H1 (cell line): Measurements from ENCODE around the gene INTS15. TPM values are rescaled to one million over a fixed set of nuclear protein-coding genes. Genes with fewer than 3 reads are reported as not detected.

ENCODE experiments used
- CTCF ChIA-PET: fragments of 300-600 bp; sonication (Branson Sonifier 250); formaldehyde crosslinking; loops from one replicate; lab custom pipeline; 2021; ENCODE audit not compliant: partially characterized antibody; lab: Charles Lee
- POLR2A ChIA-PET: fragments of 300-600 bp; sonication (Branson Sonifier 250); formaldehyde crosslinking; loops from one replicate; lab custom pipeline; 2021; ENCODE audit warnings: inconsistent platforms; ENCODE audit not compliant: partially characterized antibody; lab: Charles Lee
- DNase-seq, 2 experiments: peaks; one replicate each; pipeline versions ENCODE4 v3.0.0 to v3.0.0-alpha.2; 2010 to 2022; ENCODE audit warnings: low spot score in 2 of 2, low read depth in 1 of 2, mixed read lengths in 1 of 2
- FAIRE-seq: peaks from 2 replicates; lab custom pipeline; 2011; peaks lifted over from hg19 to GRCh38; lab: Jason Lieb, UNC
- H2AFZ ChIP-seq: 2 replicates; pipeline ENCODE4 v1.8.1; 2012; ENCODE audit warnings: low read length, inconsistent platforms
- H2AK5ac ChIP-seq: 2 replicates; pipeline ENCODE4 v1.6.1; 2013; ENCODE audit warnings: low read depth, low read length
- H2BK120ac ChIP-seq: replicated peaks from 2 replicates; pipeline ENCODE3; 2013; ENCODE audit warnings: low read depth, low read length, inconsistent platforms
- H2BK12ac ChIP-seq: 2 replicates; pipeline ENCODE4 v1.6.1; 2013; ENCODE audit warnings: low read depth, low read length
- H2BK15ac ChIP-seq: 2 replicates; pipeline ENCODE4 v1.6.1; 2013; ENCODE audit warnings: low read length
- H2BK20ac ChIP-seq: 2 replicates; pipeline ENCODE4 v1.6.1; 2013; ENCODE audit warnings: low read length
- H2BK5ac ChIP-seq: 2 replicates; pipeline ENCODE4 v1.6.1; 2013; ENCODE audit warnings: low read depth, low read length
- H3K14ac ChIP-seq: 2 replicates; pipeline ENCODE4 v1.6.1; 2013; ENCODE audit warnings: inconsistent platforms; ENCODE audit not compliant: insufficient read length
- H3K18ac ChIP-seq: 2 replicates; pipeline ENCODE4 v1.6.1; 2013; ENCODE audit warnings: low read length; ENCODE audit errors: extremely low read depth
- H3K23ac ChIP-seq: 2 replicates; pipeline ENCODE4 v1.6.1; 2013; ENCODE audit warnings: inconsistent platforms; ENCODE audit not compliant: insufficient read length
- H3K23me2 ChIP-seq: 2 replicates; pipeline ENCODE4 v1.6.1; 2013; ENCODE audit warnings: low read depth, low read length
- H3K27ac ChIP-seq: 2 replicates; pipeline ENCODE4 v1.6.1; 2011; ENCODE audit warnings: low read depth, low read length, inconsistent platforms
- H3K27me3 ChIP-seq, 4 experiments: replicated peaks in 1 of 4; 1 replicate in 1 of 4; 2 replicates in 3 of 4; pipeline versions ENCODE4 v1.6.1 to v1.8.1; 2011 to 2013; ENCODE audit warnings: low read length in 3 of 4, mild to moderate bottlenecking in 3 of 4, inconsistent platforms in 2 of 4, mixed read lengths in 2 of 4, moderate library complexity in 1 of 4; ENCODE audit not compliant: control insufficient read depth in 3 of 4, insufficient read depth in 3 of 4; ENCODE audit errors: extremely low read depth in 1 of 4
- H3K36me3 ChIP-seq, 4 experiments: 2 replicates each; pipeline versions ENCODE4 v1.6.1 to v1.8.1; 2011 to 2013; ENCODE audit warnings: mild to moderate bottlenecking in 4 of 4, low read length in 3 of 4, moderate library complexity in 2 of 4, control low read depth in 1 of 4, inconsistent platforms in 1 of 4; ENCODE audit not compliant: insufficient read depth in 4 of 4, control insufficient read depth in 2 of 4
- H3K4ac ChIP-seq: replicated peaks from 2 replicates; pipeline ENCODE3; 2013; ENCODE audit warnings: low read length, low read depth, mixed read lengths, inconsistent platforms; ENCODE audit not compliant: insufficient read length
- H3K4me1 ChIP-seq, 4 experiments: replicated peaks in 1 of 4; 1 replicate in 1 of 4; 2 replicates in 3 of 4; pipeline versions ENCODE4 v1.6.1 to v1.8.1; 2011 to 2013; ENCODE audit warnings: low read length in 3 of 4, inconsistent platforms in 2 of 4, mixed read lengths in 1 of 4; ENCODE audit not compliant: insufficient read depth in 4 of 4, control insufficient read depth in 3 of 4
- H3K4me2 ChIP-seq, 2 experiments: 2 replicates each; pipeline versions ENCODE4 v1.6.1 to v1.8.1; 2011 to 2013; ENCODE audit warnings: low read depth in 2 of 2, low read length in 2 of 2, control low read depth in 1 of 2, inconsistent platforms in 1 of 2, mild to moderate bottlenecking in 1 of 2; ENCODE audit not compliant: insufficient read depth in 1 of 2
- H3K4me3 ChIP-seq, 4 experiments: fragments of 200-600, 300-600 bp in 1 of 4; sonication (generic), shearing (Covaris generic), sonication (Bioruptor Twin) in 1 of 4; 2 replicates each; pipeline versions ENCODE4 v1.5.1 to v1.8.1; 2011 to 2016; ENCODE audit warnings: low read length in 4 of 4, low read depth in 3 of 4, control low read depth in 2 of 4, inconsistent platforms in 2 of 4, mild to moderate bottlenecking in 2 of 4, mixed read lengths in 1 of 4, moderate library complexity in 1 of 4; ENCODE audit not compliant: insufficient read depth in 2 of 4; ENCODE audit errors: extremely low read depth in 1 of 4
- H3K56ac ChIP-seq: replicated peaks from 2 replicates; pipeline ENCODE3; 2013; ENCODE audit warnings: low read depth, mild to moderate bottlenecking, mixed read lengths, low read length, inconsistent platforms; ENCODE audit not compliant: insufficient read length
- H3K79me1 ChIP-seq: 2 replicates; pipeline ENCODE4 v1.6.1; 2013; ENCODE audit warnings: low read depth, low read length, control low read depth
- H3K79me2 ChIP-seq, 2 experiments: 2 replicates each; pipeline versions ENCODE4 v1.6.1 to v1.8.1; 2012 to 2013; ENCODE audit warnings: low read length in 2 of 2, mild to moderate bottlenecking in 2 of 2, inconsistent platforms in 1 of 2; ENCODE audit not compliant: insufficient read depth in 2 of 2, control insufficient read depth in 1 of 2
- H3K9ac ChIP-seq, 4 experiments: replicated peaks in 1 of 4; 1 replicate in 1 of 4; 2 replicates in 3 of 4; pipeline versions ENCODE4 v1.6.1 to v1.8.1; 2011 to 2013; ENCODE audit warnings: low read depth in 3 of 4, low read length in 3 of 4, control low read depth in 2 of 4, mild to moderate bottlenecking in 2 of 4, moderate library complexity in 2 of 4, inconsistent platforms in 1 of 4; ENCODE audit errors: extremely low read depth in 1 of 4
- H3K9me3 ChIP-seq, 2 experiments: 2 replicates each; pipeline versions ENCODE4 v1.6.1 to v1.8.1; 2012 to 2013; ENCODE audit warnings: mild to moderate bottlenecking in 2 of 2, moderate library complexity in 2 of 2, control low read depth in 1 of 2, inconsistent platforms in 1 of 2, low read depth in 1 of 2, low read length in 1 of 2, mixed read lengths in 1 of 2; ENCODE audit not compliant: insufficient read depth in 2 of 2
- H4K20me1 ChIP-seq, 2 experiments: replicated peaks in 1 of 2; 2 replicates each; pipeline versions ENCODE3 to v1.8.1; 2011 to 2013; ENCODE audit warnings: inconsistent platforms in 2 of 2, low read length in 2 of 2, mild to moderate bottlenecking in 1 of 2; ENCODE audit not compliant: insufficient read depth in 2 of 2, control insufficient read depth in 1 of 2
- H4K5ac ChIP-seq: 2 replicates; pipeline ENCODE4 v1.6.1; 2013; ENCODE audit warnings: low read length, low read depth, mixed read lengths, inconsistent platforms; ENCODE audit not compliant: insufficient read length
- H4K8ac ChIP-seq: 2 replicates; pipeline ENCODE4 v1.8.0; 2013; ENCODE audit warnings: mild to moderate bottlenecking, moderate library complexity, low read length, inconsistent platforms; ENCODE audit not compliant: insufficient read depth; ENCODE audit errors: extremely low read depth
- H4K91ac ChIP-seq: replicated peaks from 2 replicates; pipeline ENCODE3; 2013; ENCODE audit warnings: low read length, mixed read lengths, inconsistent platforms; ENCODE audit not compliant: insufficient read length
- CHD1 ChIP-seq: IDR thresholded peaks from 2 replicates; pipeline ENCODE4 v1.6.1; 2012; ENCODE audit warnings: low read depth, low read length, improper control_type of control experiment
- SP4 ChIP-seq: IDR thresholded peaks from 2 replicates; pipeline ENCODE4 v1.6.1; 2012; ENCODE audit warnings: low read length, inconsistent platforms
- SUZ12 ChIP-seq: fragments of 200-600 bp; sonication (generic); IDR thresholded peaks from 2 replicates; pipeline ENCODE4 v1.6.1; 2012; ENCODE audit warnings: mild to moderate bottlenecking, inconsistent platforms, low read length, moderate library complexity, mixed read lengths
- WGBS, 2 experiments: shearing (Covaris generic) in 1 of 2; methylation state at CpG; one replicate each; pipeline versions ENCODE4 v1.1.6 to v1.1.7; 2013 to 2015; ENCODE audit warnings: low lambda C conversion rate in 2 of 2, mixed read lengths in 2 of 2, inconsistent platforms in 1 of 2, low coverage in 1 of 2, missing lambda C conversion rate in 1 of 2; ENCODE audit not compliant: insufficient replicate concordance in 2 of 2, insufficient coverage in 1 of 2, insufficient read length in 1 of 2; ENCODE audit errors: extremely low coverage in 1 of 2, missing lambda C conversion rate in 1 of 2; 5-methylcytosine and 5-hydroxymethylcytosine counted together
- polyA plus RNA-seq, 7 experiments: library from polyadenylated mRNA; depleted of rRNA in 3 of 7; stranded (reverse) in 5 of 7; unstranded in 2 of 7; fragments of >200 nt in 5 of 7; fragments of 200-250 nt in 2 of 7; gene quantifications; 1 replicate in 5 of 7; 2 replicates in 1 of 7; 4 replicates in 1 of 7; pipeline versions ENCODE4 v1.2.1 to v1.2.3, GENCODE V29; 2011 to 2013; ENCODE audit warnings: missing spikeins in 2 of 7, mixed read lengths in 2 of 7
- total RNA-seq: library from RNA; stranded (reverse); fragmentation: NEBNext Ultra II Directional; extraction: Animal tissue kit (Norgen Biotek cat#: 25700); gene quantifications from 2 replicates; pipeline ENCODE4 v1.2.1, GENCODE V29; 2021
- TF ChIP-seq, protein P1 (sequence below): IDR thresholded peaks from 2 replicates; pipeline ENCODE4 v1.6.1; 2012; ENCODE audit warnings: low read length, inconsistent platforms
- TF ChIP-seq, protein P2 (sequence below), 3 experiments: IDR thresholded peaks; 1 replicate in 2 of 3; 2 replicates in 1 of 3; pipeline versions ENCODE4 v1.5.1 to v1.6.1; 2011; ENCODE audit warnings: low read length in 3 of 3, mild to moderate bottlenecking in 3 of 3, inconsistent platforms in 2 of 3, low read depth in 1 of 3, moderate library complexity in 1 of 3; ENCODE audit not compliant: insufficient read depth in 1 of 3; ENCODE audit errors: control extremely low read depth in 1 of 3

Gene INTS15
- total and polyA plus RNA-seq, 2 of the 8 experiments (the other 6 are each of a cell fraction or from before 2014, with no cell fraction given): 23.0 to 25.7 TPM

DNA sequence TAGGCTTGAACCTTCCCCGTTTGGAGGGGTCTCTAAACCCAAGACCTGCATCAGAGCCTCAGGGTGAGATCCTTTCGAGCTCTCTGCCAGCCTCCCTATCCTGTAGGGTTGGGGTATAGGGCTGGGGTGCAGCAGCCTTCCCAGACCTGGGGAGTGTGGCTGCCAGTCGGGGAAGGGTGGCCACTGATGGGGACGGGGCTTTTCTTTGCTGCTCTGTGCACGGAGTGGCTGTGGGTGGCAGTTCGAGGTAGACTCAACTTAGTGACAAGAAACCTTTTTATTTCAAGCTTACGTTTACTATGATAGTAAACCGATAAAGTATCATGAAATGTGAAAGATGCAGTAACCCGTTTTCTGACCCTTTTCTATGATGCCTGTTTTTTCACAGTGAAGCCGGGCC, 60.3 kb downstream of the INTS15 start:
- H3K18ac ChIP-seq: no peak overlapping the region
- H3K36me3 ChIP-seq: peaks cover 0 to 30% (median 2%) of the 10 kb centered on the region in 4 experiments; a peak in 3 of 8 replicates
- H2BK120ac ChIP-seq: no peak overlapping the region
- no peak overlapping the region for H2BK12ac ChIP-seq
- ChIA-PET CTCF (interaction anchor here (0.6 to 1.7 kb wide), 3 partner anchors 9 to 57 kb away, joined by 3 to 6 read pairs (median 4); no protein-coding TSS in a partner anchor), POLR2A (interaction anchor here (0.8 to 1.5 kb wide), 2 partner anchors 9 to 16 kb away, joined by 3 to 7 read pairs; no protein-coding TSS in a partner anchor)
- no peaks in the 10 kb centered on the region for H3K79me2 ChIP-seq
- H3K23ac ChIP-seq: no peak overlapping the region
- no peak overlapping the region for H3K14ac ChIP-seq
- no peaks in the 10 kb centered on the region for H3K4me1 ChIP-seq
- H3K4me3 ChIP-seq: no peak overlapping the region
- H3K4me2 ChIP-seq: no peak overlapping the region
- H3K27me3 ChIP-seq: no peaks in the 10 kb centered on the region; a peak in 1 of 7 replicates
- TF ChIP-seq CHD1: no peak
- TF ChIP-seq, protein P1, sequence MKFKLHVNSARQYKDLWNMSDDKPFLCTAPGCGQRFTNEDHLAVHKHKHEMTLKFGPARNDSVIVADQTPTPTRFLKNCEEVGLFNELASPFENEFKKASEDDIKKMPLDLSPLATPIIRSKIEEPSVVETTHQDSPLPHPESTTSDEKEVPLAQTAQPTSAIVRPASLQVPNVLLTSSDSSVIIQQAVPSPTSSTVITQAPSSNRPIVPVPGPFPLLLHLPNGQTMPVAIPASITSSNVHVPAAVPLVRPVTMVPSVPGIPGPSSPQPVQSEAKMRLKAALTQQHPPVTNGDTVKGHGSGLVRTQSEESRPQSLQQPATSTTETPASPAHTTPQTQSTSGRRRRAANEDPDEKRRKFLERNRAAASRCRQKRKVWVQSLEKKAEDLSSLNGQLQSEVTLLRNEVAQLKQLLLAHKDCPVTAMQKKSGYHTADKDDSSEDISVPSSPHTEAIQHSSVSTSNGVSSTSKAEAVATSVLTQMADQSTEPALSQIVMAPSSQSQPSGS: no peak
- TF ChIP-seq, protein P2, sequence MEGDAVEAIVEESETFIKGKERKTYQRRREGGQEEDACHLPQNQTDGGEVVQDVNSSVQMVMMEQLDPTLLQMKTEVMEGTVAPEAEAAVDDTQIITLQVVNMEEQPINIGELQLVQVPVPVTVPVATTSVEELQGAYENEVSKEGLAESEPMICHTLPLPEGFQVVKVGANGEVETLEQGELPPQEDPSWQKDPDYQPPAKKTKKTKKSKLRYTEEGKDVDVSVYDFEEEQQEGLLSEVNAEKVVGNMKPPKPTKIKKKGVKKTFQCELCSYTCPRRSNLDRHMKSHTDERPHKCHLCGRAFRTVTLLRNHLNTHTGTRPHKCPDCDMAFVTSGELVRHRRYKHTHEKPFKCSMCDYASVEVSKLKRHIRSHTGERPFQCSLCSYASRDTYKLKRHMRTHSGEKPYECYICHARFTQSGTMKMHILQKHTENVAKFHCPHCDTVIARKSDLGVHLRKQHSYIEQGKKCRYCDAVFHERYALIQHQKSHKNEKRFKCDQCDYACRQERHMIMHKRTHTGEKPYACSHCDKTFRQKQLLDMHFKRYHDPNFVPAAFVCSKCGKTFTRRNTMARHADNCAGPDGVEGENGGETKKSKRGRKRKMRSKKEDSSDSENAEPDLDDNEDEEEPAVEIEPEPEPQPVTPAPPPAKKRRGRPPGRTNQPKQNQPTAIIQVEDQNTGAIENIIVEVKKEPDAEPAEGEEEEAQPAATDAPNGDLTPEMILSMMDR (IDR thresholded peaks at IDR 0.05; ENCODE audit: control extremely low read depth in 1 of 3, insufficient read depth in 1 of 3, low read depth in 1 of 3, low read length in 3 of 3): no peak
- no peak for TF ChIP-seq SP4
- no peak for TF ChIP-seq SUZ12
- TF ChIP-seq, all 59 proteins: peak for 0
- H2BK5ac ChIP-seq: no peak overlapping the region
- H3K27ac ChIP-seq: no peak overlapping the region
- no peak overlapping the region for H4K91ac ChIP-seq
- FAIRE-seq (no peak), DNase-seq (no peak)
- H4K20me1 ChIP-seq: peaks cover 0 to 2% of the 10 kb centered on the region in 2 experiments
- H2AK5ac ChIP-seq: no peak overlapping the region
- H2AFZ ChIP-seq: no peak overlapping the region
- H3K79me1 ChIP-seq: no peaks in the 10 kb centered on the region; the same call in 1 of the 2 replicates
- no peak overlapping the region for H3K9ac ChIP-seq
- 88% methylated on average over 10 of the region's 10 CpGs; no CpG with 5 or more reads in 1 of the 2 experiments for WGBS, 2 experiments
- no peak overlapping the region for H3K56ac ChIP-seq
- H3K4ac ChIP-seq: no peak overlapping the region
- no peak overlapping the region for H2BK15ac ChIP-seq
- H3K9me3 ChIP-seq: no peaks in the 10 kb centered on the region; a peak in 1 of 4 replicates
- no peaks in the 10 kb centered on the region for H3K23me2 ChIP-seq
- no peak overlapping the region for H4K5ac ChIP-seq
- no peak overlapping the region for H4K8ac ChIP-seq
- no peak overlapping the region for H2BK20ac ChIP-seq
